Measurements from ENCODE around the gene ERCC6L2.
A peak's percentile ranks its signal among the peaks of the same experiment; 100 is the strongest.

ERCC6L2 gene

GRCh38 chr9:95864852-95865580 is 10.5 kb upstream of the ERCC6L2 start:
- no peak for DNase-seq

- DNase-seq, result no peak
Observed at GRCh38 chr9:95870352-95870751, 5.1 kb upstream of the ERCC6L2 start.

GRCh38 chr9:95870906-95871305 is 4.6 kb upstream of the ERCC6L2 start:
- DNase-seq, result no peak

- DNase-seq, result no peak
Observed at GRCh38 chr9:95874303-95874988, 1.0 kb upstream of the ERCC6L2 start.

- DNase-seq, result peak; percentile 42
Observed at GRCh38 chr9:95874989-95875304, 544 bp upstream of the ERCC6L2 start.

- DNase-seq, result no peak
Observed at GRCh38 chr9:95876138-95876444, 600 bp downstream of the ERCC6L2 start.

GRCh38 chr9:95876595-95876994 is 1.1 kb downstream of the ERCC6L2 start:
- DNase-seq, result no peak

- no peak for DNase-seq
Observed at GRCh38 chr9:95877984-95878383, 2.5 kb downstream of the ERCC6L2 start.

- DNase-seq, result no peak
Observed at GRCh38 chr9:95879591-95879990, 4.1 kb downstream of the ERCC6L2 start.

- DNase-seq, result no peak
Observed at GRCh38 chr9:95880021-95880690, 4.7 kb downstream of the ERCC6L2 start.

GRCh38 chr9:95887926-95888497 is 12.5 kb downstream of the ERCC6L2 start:
- DNase-seq, result no peak

- DNase-seq, result no peak
Observed at GRCh38 chr9:95890594-95890993, 15.1 kb downstream of the ERCC6L2 start.

- DNase-seq, result no peak
Observed at GRCh38 chr9:95891067-95891671, 15.7 kb downstream of the ERCC6L2 start.

GRCh38 chr9:95892690-95893089 is 17.2 kb downstream of the ERCC6L2 start:
- DNase-seq, result no peak

- DNase-seq, result no peak
Observed at GRCh38 chr9:95896580-95896979, 21.1 kb downstream of the ERCC6L2 start.

GRCh38 chr9:95901506-95901905 is 26.0 kb downstream of the ERCC6L2 start:
- DNase-seq, result no peak

GRCh38 chr9:95903398-95903797 is 27.9 kb downstream of the ERCC6L2 start:
- DNase-seq, result no peak

- no peak for DNase-seq
Observed at GRCh38 chr9:95907794-95908193, 32.3 kb downstream of the ERCC6L2 start.

GRCh38 chr9:95910023-95910707 is 34.7 kb downstream of the ERCC6L2 start:
- DNase-seq, result no peak

- no peak for DNase-seq
Observed at GRCh38 chr9:95910770-95911340, 35.4 kb downstream of the ERCC6L2 start.

GRCh38 chr9:95912773-95913172 is 37.3 kb downstream of the ERCC6L2 start:
- no peak for DNase-seq

- DNase-seq, result no peak
Observed at GRCh38 chr9:95920017-95920416, 44.5 kb downstream of the ERCC6L2 start.

GRCh38 chr9:95923794-95924193 is 48.3 kb downstream of the ERCC6L2 start:
- no peak for DNase-seq

Measured in T-helper 9 cell (primary cell).